NCI-H510A treated with DMSO at 0.1 percent for 48 hours (cell line): Measurements from ENCODE around the gene INHBC.
"Not testable (repeated sequence)": the region's sequence is repeated elsewhere in the genome, so short reads cannot be mapped to it uniquely, and the experiment has no call there.

Experiments used
- DNase-seq: peaks from one replicate; lab custom pipeline; 2025; lab: John Stamatoyannopoulos, UW

INHBC gene

GRCh38 chr12:57429473-57430111 lies 5.0 kb upstream of the INHBC start:
- DNase-seq, result no peak

DNA sequence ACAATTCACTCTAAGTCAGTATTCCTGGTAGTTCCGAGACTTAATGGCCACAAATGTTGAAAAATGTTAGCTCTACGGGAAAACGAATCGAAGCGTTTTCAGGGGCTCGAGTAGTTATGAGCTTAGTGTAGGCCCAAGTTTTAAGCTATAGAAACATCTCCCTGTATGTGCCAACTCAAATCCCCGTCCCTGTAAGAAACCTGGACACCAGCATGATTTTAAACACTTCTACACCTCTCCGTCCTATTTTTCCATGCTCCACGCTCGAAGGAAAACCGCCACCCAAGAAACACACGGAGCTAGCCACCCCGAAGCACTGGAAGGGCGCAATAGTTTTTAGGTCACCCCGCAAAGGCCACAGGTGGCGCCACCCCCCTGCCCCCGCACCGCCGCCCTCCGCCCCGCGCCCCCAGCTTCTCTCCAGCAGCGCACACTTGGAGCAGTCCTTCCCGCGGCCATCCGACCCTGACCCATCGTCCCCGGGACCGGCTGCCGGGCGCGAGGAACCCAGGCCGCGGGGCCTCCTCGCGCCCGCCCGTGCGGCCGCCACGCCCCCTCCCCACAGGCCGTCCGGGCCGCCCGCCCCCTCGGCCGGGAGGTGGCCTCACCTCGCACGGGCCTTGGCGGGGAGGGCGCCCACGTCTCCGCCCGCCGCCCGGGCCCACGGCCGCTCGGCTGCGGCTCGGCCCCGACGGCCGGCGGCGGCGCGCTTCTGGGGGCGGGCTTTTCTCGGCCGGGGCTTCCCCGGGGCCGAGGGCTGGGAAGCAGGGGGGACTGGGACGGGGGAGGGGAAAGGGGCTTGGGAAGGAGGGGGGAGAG lies 4.3 kb upstream of the INHBC start:
- DNase-seq, result peak; percentile 89

DNA sequence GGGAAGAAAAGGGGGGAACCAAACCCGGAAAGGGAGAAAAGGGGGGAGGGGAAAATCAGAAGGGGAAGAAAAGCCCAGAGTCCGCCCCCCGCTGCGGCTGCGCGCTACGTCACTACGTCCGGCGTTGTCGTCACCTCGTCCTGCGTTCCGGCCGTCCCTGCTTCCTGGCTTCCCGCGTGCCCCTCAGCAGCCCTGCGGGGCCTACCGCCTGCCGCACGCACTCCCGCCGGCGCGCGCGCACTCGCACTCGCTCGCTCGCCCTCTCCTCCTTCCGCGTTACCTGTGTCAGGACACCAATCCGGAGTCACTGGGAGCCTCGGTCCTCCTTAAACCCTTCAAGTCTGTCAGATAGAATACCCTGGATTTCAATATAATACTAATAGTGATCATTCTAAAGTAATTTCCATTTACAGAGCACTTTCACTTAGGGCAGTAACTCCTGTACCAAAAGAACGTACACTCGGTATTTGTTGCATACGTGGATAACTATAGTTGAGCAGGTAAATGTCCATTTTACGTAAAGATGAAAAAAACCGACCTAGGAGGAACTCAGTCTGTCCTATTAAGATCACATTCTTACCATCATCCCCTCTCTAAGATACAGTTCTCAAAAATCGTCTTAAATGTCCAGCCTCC lies 3.5 kb upstream of the INHBC start, which contains the start of gene R3HDM2:
TSS of gene R3HDM2 (minus strand) at position 113 of the 636 bp plus-strand sequence. CDS start 120,615 bp downstream, outside the sequence.
- DNase-seq, result peak; percentile 98

GRCh38 chr12:57431654-57432188 lies 2.9 kb upstream of the INHBC start:
- DNase-seq, result no peak

DNA sequence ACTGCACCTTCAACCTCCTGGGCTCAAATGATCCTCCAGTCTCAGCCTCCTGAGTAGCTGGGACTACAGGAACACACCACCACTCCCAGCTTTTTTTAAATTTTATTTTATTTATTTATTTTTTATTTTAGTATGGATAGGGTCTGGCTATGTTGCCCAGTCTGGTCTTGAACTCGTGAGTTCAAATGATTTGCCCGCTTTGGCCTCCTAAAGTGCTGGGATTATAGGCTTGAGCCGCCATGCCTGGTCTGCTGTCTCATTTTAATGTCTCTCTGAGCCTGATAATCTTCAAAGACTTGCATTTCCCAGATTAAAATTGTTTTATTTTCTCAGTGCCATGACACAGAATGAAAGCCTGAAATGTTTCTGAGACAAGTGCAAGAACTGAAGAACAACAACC lies 1.2 kb upstream of the INHBC start:
- no peak for DNase-seq

- DNase-seq, result no peak
Measured at GRCh38 chr12:57435293-57435692, 709 bp downstream of the INHBC start.

GRCh38 chr12:57438400-57438799 lies 3.8 kb downstream of the INHBC start:
- DNase-seq, result no peak

GRCh38 chr12:57439762-57440266 lies 5.2 kb downstream of the INHBC start:
- no peak for DNase-seq

DNA sequence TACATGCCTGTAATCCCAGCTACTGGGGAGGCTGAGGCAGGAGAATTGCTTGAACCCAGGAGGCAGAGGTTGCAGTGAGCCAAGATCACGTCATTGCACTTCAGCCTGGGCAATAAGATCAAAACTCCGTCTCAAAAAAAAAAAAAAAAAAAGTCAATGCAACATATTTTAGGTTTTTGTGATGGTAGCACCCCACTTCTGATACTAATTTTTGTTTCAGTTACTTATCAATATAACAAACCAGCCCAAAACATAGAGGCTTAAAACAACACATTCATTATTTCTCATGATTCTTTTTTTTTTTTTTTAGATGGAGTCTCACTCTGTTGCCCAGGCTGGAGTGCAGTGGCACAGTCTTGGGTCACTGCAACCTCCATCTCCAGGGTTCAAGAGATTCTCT lies 6.8 kb downstream of the INHBC start:
- not testable (repeated sequence) for DNase-seq

DNA sequence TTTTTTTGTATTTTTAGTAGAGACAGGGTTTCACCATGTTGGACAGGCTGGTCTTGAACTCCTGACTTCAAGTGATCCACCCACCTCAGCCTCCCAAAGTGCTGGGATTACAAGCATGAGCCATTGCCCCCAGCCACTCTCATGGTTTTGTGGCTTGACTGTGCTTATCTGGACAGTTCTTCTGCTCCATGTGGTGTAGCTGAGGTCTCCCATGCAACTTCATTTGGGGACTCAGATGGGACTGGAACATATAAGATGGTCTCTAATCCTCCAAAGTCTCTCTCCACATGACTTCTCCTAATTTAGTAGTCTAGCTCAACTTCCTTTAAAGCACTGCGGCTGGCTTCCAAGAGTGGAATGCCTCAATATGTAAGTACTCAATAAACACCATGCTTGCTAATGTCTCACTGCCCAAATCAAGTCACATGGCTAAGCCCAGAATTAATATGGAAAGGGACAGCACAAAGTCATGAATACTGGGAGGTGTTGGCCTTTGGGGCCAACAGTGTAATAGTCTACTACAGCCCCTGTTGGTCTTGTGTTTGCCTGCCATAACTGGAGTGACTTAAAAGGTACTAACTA lies 7.4 kb downstream of the INHBC start:
- DNase-seq, result no peak

DNA sequence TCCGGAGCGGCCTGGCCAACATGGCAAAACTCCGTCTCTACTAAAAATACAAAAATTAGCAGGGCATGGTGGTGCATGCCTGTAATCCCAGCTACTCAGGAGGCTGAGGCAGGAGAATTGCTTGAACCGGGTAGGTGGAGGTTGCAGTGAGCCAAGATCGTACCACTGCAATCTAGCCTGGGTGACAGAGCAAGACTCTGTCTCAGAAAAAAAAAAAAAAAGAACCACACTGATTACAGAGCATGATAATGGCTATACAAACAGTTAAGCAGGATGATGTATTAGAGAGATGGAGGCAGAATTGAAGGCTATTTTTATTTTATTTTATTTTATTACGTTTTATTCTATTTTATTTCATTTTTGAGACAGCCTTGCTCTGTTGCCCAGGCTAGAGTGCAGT lies 9.8 kb downstream of the INHBC start:
- not testable (repeated sequence) for DNase-seq

- DNase-seq, result no peak
Measured at GRCh38 chr12:57444744-57445143, 10.2 kb downstream of the INHBC start.

- no peak for DNase-seq
Measured at GRCh38 chr12:57446292-57446960, 11.8 kb downstream of the INHBC start.

- no peak for DNase-seq
Measured at GRCh38 chr12:57448669-57449068, 14.1 kb downstream of the INHBC start.

GRCh38 chr12:57449375-57449774 lies 14.8 kb downstream of the INHBC start:
- no peak for DNase-seq

- no peak for DNase-seq
Measured at GRCh38 chr12:57450057-57450456, 15.5 kb downstream of the INHBC start.

GRCh38 chr12:57451233-57451778 lies 16.7 kb downstream of the INHBC start:
- no peak for DNase-seq

DNA sequence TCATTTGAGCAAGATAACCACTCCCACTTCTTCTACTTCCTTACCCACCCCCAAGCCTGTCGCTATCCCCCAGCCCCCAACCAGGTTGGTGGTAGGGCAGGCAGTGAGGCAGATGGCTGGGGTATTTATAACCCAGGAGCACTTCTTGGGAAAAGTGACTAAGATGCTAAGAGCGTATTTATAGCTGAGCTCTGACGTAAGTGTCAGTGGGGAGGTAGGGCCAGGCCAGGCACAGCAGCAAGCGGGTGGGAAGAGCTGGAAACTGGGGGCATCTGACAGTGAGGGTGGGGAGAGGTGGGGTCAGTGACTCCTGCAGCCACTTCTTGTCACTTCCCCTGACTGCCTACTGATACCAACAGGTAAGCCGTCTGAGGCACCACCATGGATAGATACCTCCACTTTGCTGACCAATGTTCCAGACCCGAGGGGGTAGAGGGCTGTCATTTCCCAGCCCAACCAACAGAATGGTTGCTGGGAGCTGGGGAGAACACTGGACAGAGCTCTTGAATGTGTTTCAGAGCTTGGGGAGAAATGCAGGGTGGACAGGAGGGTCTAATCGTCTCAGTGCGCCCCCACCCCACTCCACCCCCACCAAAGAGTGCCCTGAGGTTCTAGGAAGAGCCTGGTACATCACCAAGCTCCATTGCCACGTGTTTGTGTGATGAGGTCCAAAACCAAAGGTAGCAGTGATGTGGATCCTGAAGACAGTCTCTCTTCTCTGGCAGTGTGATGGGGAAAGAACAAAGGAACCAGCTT lies 17.8 kb downstream of the INHBC start:
- no peak for DNase-seq

- peak; percentile 72 for DNase-seq
Measured at GRCh38 chr12:57452937-57453509, 18.4 kb downstream of the INHBC start.

GRCh38 chr12:57454213-57454565 lies 19.6 kb downstream of the INHBC start:
- DNase-seq, result no peak
